Stimulated activated CD4-positive, alpha-beta T cell treated with anti-CD3 and anti-CD28 coated beads, TNF-alpha, amount 100 ng/mL, for 48 hours (primary cell): Measurements from ENCODE around the gene TRAPPC1.
"Not testable (repeated sequence)": the region's sequence is repeated elsewhere in the genome, so short reads cannot be mapped to it uniquely, and the experiment has no call there.

ENCODE experiments used
- DNase-seq, 3 donors: peaks; one replicate each; pipeline ENCODE4 v3.0.0-alpha.2; 2020; ENCODE audit warnings: low read depth in 3 of 3

The TRAPPC1 gene

DNA sequence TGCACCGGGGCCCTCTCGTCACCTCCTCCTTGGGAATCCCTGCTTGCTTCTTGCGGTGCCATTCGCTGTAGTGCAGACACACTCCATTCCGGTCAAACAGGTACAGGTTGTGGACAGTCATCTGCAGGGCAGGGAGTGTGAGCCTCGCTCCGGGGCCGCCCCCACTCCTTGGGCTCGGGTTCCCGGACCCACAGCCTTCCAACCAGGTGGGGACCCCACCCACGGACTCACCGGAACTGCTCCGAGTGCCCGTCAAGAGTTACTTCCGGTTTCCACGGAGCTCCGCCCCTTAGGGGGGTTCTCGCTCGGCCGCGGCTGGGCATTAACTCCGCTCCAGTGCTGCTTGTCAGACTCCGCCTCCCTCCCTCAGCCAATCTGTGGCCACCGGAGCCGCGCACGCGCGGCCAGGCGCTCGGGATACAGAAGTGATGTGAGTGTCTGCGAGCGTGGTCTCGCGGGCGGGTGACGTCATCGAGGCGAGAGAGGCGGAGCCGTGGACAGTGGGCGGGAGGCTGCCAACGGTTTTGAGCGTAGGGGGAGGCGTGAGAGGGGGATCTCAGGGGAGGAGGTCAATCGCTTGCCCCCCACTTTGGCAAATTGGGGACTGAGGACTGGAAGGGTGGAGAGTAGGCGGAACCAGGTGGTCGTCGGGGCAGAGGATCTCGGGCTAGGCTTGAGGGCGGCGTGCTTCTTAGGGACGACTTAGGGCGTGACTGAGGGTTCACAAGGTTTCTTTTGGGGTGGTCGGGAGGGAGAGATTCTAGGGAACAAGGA, at the start of gene TRAPPC1, which contains the start of gene CNTROB:
Gene TRAPPC1 (minus strand): TSS at position 238 of the 774 bp plus-strand sequence. CDS start 117 bp downstream, at position 121.
Gene CNTROB (plus strand): TSS at position 498 of the 774 bp plus-strand sequence. CDS start 874 bp downstream, outside the sequence.
- peak; percentile 98 to 99 (median 99) for DNase-seq

DNA sequence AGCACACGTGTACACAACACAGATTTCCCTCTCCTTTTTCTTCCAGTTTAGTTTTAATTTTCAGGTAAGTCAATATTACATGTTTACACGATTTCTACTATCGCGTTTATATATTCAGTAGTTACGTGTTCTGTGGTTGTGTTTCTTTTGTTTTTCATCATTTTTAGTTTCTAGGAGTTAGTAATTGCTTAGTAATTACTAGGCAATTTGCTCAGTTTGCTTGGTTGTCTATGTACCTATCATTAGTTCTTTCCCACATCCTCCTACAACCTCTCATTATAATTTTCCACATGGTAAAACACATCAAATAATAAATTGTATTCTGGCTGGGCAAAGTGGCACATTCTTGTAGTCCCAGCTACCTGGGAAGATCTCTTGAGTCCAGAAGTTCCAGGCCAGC, 46.1 kb upstream of the TRAPPC1 start:
- no peak for DNase-seq

GRCh38 chr17:7977039-7977438, 45.3 kb upstream of the TRAPPC1 start:
- no peak for DNase-seq

DNA sequence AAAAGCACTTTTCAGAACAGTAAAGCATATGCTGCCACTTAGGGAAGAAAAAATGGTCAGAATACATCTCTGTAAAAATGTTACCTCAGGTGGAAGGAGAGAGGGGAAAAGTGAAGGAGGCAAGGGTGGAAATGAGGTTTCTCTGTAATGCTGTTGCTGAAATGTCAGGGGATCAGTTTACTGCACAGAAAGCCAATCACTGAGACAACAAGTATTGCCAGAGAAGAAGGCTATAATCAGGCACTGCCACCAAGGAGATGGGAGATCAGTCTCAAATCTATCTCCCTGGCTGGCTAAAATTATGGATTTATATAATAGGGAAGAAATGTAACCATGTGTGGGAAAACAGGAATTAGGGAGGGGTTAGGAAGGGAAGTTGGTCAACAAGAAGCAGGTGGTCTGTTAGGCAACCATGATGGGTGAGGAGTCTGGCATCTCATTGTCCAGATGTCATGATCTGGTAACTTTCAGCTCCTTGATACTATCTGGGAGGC, 42.9 kb upstream of the TRAPPC1 start:
- no peak for DNase-seq

DNA sequence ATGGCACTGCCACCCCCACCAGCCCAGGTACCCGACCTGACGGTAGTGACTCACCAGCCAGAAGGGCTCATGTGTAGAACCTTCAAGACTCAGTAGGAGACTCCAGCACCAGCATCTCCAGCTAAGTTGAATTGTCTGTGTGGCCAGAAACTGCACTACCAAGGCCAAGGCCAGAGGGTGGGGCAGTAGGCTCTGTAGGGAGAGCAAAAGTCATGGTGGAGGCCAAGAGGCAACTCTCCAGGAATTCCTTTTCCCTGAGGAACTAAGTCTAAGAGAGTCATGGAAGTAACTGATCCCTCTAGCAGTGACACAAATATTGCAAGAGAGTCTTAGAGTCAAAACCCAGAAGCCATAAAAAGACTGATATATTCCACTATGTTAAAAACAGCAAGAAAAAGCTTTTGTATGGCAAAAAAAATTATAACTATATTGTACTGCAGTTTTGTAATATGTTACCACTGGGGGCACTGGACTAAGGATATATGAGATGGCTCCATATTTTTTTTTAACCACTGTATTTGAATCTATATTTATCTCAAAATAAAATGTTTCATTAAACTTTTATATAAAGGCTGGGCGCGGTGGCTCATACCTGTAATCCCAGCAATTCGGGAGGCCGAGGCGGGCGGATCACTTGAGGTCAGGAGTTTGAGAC, 40.5 kb upstream of the TRAPPC1 start:
- no peak for DNase-seq

DNA sequence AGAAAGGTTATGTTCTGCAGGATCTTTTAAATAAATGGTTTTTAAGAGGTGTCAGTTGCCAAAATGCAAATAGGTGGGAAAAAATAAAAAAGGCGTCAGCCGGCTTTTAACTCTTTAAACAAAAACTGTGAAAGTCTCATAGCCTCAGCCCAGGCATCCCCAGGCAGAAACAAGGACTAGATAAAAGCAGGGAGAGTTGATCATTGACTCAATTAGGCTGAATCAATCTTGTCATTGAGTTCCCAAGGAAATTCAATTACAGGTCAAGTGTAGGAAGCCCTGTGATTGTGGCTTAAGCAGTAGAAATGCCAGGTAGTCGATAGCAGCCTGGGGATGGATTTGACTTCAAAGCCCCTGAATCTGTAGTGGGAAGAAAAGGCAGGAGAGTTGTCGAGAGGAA, 39.9 kb upstream of the TRAPPC1 start:
- DNase-seq: no peak

- no peak for DNase-seq
These were observed 37.7 kb upstream of the TRAPPC1 start for GRCh38 chr17:7969433-7969832.

DNA sequence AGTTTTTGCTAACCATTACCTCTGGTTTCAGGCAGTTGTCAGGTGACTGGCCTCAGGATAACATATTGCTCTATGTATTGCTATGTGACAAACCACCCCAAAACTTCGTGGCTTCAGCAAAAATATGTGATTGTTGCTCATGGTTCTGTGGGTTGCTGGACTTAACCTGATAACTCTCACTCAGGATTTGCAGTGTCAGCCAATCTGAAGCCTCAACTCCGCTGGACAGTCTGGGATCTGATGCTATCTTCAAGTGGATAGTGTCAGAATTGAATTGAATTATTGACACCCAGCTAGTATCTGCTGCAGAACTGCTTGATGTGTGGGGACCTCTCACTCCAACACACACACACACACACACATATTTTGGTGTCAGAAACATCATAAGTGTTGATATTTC, 36.0 kb upstream of the TRAPPC1 start:
- DNase-seq: no peak

DNA sequence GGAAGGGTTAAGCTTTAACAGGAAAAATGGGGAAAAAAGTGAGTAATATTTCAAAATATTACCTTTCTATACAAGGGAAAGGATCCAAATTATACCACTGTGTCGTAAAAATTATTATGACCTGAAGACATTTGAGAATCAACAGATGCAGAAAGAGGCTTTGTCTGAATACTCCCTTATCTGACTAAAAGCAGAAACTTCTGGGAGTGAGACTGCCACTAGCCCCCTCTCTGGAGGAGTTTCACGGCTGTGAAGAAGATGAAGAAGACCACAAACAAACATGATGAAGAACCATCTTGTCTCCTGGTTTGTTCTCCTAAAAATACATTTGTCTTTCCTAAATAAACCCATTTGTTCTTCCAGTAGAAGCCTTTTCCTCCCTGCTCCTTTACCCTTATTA, 29.7 kb upstream of the TRAPPC1 start:
- no peak for DNase-seq

- no peak for DNase-seq
These were observed 27.9 kb upstream of the TRAPPC1 start for GRCh38 chr17:7959503-7960253.

DNA sequence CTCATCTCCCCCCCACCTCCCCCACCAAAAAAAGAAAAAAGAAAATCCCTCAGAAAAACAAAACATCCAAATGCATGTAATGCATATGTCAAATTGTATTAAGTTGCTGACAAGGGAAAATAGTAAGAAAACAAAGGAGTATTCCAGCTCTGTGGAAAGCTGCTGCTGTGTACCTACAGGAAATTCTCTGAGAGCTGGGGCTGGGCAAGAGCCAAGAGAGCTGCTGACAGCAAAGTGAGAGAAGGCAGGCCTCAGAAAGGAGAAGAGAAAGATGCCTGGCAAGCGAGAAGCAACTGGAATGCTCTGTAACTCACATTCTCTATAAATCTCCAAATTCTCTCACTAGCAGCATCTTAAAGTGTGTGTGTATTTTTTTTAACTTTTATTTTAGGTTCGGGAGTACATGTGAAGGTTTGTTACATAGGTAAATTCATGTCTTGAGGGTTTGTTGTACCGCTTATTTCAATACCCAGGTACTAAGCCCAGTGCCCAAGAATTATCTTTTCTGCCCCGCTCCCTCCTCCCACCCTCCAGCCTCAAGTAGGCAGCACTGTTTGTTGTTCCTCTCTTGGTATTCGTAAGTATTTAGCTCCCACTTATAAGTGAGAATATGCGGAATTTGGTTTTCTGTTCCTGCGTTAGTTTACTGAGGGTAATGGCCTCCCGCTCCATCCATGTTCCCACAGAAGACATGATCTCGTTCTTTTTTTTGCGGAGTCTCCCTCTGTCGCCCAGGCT, 24.7 kb upstream of the TRAPPC1 start:
- no peak for DNase-seq

DNA sequence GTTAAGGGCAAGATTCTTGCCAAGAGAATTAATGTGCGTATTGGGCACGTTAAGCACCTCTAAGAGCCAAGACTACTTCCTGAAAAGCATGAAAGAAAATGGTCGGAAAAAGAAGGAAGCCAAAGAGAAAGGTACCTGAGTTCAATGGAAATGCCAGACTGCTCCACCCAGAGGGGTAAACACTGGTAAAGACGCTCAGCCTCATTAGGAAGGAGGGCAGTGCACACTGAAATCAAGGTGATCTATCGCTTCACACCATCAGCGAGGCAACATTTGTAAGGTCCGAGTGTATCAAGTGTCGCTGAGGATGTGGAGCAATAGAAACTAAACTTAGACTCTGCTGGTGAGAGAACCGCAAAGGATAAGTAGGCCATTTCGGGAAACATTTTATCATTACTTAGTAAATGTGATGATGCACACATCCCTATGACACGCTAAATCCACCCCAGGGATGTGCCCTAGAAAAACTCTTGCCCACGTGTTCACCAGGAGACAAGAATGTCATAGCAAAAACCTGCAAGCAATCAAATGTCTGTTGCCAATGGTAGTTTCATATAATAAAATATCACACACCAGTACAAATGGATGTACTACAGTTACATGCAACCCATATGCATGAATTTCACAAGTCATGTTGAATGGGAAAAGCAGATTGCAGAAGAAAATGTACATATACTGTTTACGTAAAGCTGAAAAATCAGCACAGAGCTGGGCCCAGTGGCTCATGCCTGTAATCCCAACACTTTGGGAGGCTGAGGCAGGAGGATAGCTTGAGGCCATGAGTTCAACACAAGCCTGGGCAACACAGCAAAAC, 23.9 kb upstream of the TRAPPC1 start:
- DNase-seq: no peak

DNA sequence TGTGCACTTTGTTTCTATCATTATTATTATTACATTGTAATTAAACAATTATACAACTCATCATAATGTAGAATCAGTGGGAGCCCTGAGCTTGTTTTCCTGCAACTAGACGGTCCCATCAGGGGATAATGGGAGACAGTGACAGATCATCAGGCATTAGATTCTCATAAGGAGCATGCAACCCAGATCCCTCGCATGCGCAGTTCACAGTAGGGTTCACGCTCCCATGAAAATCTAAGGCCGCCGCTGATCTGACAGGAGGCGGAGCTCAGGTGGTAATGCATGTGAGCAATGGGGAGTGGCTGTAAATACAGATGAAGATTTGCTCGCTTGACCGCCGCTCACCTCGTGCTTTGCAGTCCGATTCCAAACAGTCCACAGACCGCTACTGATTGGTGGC, 21.5 kb upstream of the TRAPPC1 start:
- not testable (repeated sequence) for DNase-seq

GRCh38 chr17:7951143-7951792, 19.5 kb upstream of the TRAPPC1 start:
- peak in 1 of 3 donors; percentile 41 for DNase-seq

GRCh38 chr17:7950578-7950977, 18.8 kb upstream of the TRAPPC1 start:
- no peak for DNase-seq

- DNase-seq: no peak
These were observed 15.9 kb upstream of the TRAPPC1 start for GRCh38 chr17:7947651-7948050.

- DNase-seq: no peak
These were observed 14.7 kb upstream of the TRAPPC1 start for GRCh38 chr17:7946441-7946840.

GRCh38 chr17:7945651-7946050, 13.9 kb upstream of the TRAPPC1 start:
- DNase-seq: no peak

DNA sequence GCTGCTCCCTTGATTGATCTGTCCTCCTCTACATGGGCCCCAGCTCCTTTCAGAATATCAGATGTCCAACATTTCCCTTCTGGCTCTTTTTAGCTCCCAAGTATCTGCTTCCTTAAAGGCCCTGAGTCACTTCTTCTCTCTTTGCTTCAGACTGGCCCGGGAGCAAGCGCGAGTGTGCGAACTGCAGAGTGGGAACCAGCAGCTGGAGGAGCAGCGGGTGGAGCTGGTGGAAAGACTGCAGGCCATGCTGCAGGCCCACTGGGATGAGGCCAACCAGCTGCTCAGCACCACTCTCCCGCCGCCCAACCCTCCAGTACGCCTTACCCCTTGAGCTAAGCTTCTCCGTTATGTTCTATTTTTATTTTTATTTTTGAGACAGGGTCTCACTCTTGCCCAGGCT, 12.6 kb upstream of the TRAPPC1 start:
- no peak for DNase-seq

- DNase-seq: no peak
These were observed 11.5 kb upstream of the TRAPPC1 start for GRCh38 chr17:7943291-7943690.
